Activated naive CD8-positive, alpha-beta T cell treated with anti-CD3 and anti-CD28 coated beads for 36 hours (primary cell): ENCODE data around the gene HECTD2. TPM values are rescaled to one million over a fixed set of nuclear protein-coding genes. Genes with fewer than 3 reads are reported as not detected.
"Not testable (repeated sequence)": the region's sequence is repeated elsewhere in the genome, so short reads cannot be mapped to it uniquely, and the experiment has no call there.

Experiments used
- DNase-seq: peaks from one replicate; pipeline ENCODE4 v3.0.0; 2021
- H3K27ac Mint-ChIP-seq: one replicate; pipeline ENCODE4 v1.8.0; 2022; ENCODE audit warnings: mild to moderate bottlenecking, moderate library complexity, mixed read lengths
- H3K27me3 Mint-ChIP-seq: one replicate; pipeline ENCODE4 v1.8.0; 2022; ENCODE audit warnings: mild to moderate bottlenecking, mixed read lengths
- H3K36me3 Mint-ChIP-seq: one replicate; pipeline ENCODE4 v1.8.0; 2021; ENCODE audit warnings: mild to moderate bottlenecking, mixed read lengths
- H3K4me1 Mint-ChIP-seq: one replicate; pipeline ENCODE4 v1.8.0; 2021; ENCODE audit warnings: mixed read lengths
- H3K4me3 Mint-ChIP-seq: one replicate; pipeline ENCODE4 v1.8.0; 2022; ENCODE audit warnings: mild to moderate bottlenecking, moderate library complexity, mixed read lengths
- H3K9me3 Mint-ChIP-seq: one replicate; pipeline ENCODE4 v1.8.0; 2022; ENCODE audit warnings: mixed read lengths
- total RNA-seq, 2 experiments: library from RNA; stranded (reverse); gene quantifications; one replicate each; pipeline ENCODE4 v1.2.3, GENCODE V29; 2021

The HECTD2 gene
- total RNA-seq, 2 experiments from 2014 or later: 2.6 to 2.9 TPM

DNA sequence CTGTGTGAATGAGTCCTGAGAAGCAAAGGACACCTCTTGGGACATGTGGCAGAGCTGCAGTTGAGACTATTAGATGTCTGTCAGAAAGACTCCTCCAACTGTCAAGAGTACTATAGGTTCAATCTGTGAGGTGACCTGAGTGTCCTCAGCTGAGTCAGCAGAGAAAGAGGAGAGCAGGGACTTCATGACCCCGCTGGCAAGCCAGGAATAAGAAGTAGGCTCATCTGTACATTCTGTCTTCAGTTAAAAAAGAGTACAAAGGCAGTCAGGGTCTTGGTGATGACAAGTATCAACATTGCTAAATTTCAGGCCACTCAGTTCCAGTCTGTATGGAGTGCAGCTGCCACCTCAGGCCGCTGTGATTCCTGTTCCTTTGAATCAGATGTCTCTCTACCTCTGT lies 25.1 kb downstream of the HECTD2 start:
- Mint-ChIP-seq H3K4me1 (peaks cover 2% of the 10 kb centered on the region), H3K4me3 (no peak overlapping the region), H3K27ac (no peak overlapping the region), H3K36me3 (peaks cover 13% of the 10 kb centered on the region), H3K9me3 (peaks cover 8% of the 10 kb centered on the region), H3K27me3 (no peaks in the 10 kb centered on the region)
- no peak for DNase-seq

DNA sequence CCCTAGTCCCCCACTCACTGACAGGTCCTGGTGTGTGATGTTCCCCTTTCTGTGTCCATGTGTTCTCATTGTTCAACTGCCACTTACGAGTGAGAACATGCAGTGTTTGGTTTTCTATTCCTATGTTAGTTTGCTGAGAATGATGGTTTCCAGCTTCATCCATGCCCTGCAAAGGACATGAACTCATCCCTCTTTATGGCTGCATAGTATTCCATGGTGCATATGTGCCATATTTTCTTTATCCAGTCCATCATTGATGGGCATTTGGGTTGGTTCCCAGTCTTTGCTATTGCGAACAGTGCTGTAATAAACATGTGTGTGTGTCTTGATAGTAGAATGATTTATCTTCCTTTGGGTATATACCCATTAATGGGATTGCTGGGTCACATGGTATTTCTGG lies 28.1 kb downstream of the HECTD2 start:
- H3K27ac Mint-ChIP-seq: not testable (repeated sequence)

DNA sequence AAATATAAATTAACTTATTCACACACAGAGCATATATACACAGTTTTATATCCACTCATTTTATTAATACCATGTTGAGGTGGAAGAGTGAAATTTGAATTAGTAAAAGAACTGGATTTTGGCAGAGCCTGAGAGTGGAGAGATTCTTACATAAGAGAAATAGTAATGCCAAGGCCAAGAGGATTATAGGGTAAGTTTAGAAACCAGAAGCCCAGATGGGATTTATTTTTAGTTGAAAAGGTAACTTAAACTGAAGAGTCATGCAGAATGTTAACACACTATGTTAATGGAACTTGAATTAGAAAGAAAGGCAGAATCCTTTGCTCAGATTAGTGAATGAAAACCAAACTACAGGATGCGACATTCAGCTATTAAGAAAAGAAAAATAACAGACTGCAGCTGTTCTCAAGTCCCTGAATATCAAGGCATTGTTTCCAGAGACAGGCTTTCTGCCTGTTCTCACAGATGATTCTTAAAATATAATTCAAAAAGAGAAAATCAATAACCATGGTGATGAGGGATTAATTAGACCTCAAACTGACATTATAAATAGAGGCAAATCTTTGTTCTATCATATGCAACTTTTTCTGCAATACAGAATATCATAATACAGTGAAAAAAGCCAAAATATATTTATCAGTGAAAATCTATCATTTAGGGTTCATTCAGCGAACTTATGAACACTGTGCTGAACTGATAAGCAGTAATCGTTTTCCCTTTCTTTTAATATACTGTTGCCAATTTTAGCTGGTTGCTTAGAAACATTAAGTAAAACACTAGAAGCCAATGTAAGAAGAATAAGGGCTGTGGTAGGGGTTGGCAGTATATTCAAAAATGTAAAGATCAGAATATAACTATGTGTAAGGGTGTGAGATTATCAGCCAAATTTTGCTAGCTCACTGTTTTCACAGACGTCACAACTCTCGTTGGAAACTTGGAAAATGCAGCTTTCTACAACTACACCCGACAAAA lies 34.4 kb downstream of the HECTD2 start:
- Mint-ChIP-seq H3K4me3 (no peak overlapping the region), H3K27me3 (no peaks in the 10 kb centered on the region), H3K4me1 (no peaks in the 10 kb centered on the region), H3K27ac (no peak overlapping the region), H3K9me3 (peaks cover 6% of the 10 kb centered on the region), H3K36me3 (peaks cover 5% of the 10 kb centered on the region)
- no peak for DNase-seq

More for the DNA sequence above, 28.1 kb downstream of the HECTD2 start:
- H3K4me1 Mint-ChIP-seq, H3K4me3 Mint-ChIP-seq, H3K9me3 Mint-ChIP-seq, H3K27me3 Mint-ChIP-seq, DNase-seq: not testable (repeated sequence)
- peaks cover 13% of the 10 kb centered on the region for H3K36me3 Mint-ChIP-seq

GRCh38 chr10:91452063-91452462 lies 41.9 kb downstream of the HECTD2 start:
- Mint-ChIP-seq H3K9me3 (peaks cover 36% of the 10 kb centered on the region), H3K27ac (no peak overlapping the region), H3K36me3 (peaks cover 7% of the 10 kb centered on the region), H3K4me1 (no peaks in the 10 kb centered on the region), H3K27me3 (peaks cover 3% of the 10 kb centered on the region), H3K4me3 (no peak overlapping the region)
- no peak for DNase-seq

- Mint-ChIP-seq H3K27me3 (peaks cover 3% of the 10 kb centered on the region), H3K36me3 (peaks cover 7% of the 10 kb centered on the region), H3K4me1 (no peaks in the 10 kb centered on the region), H3K4me3 (no peak overlapping the region), H3K27ac (no peak overlapping the region), H3K9me3 (peaks cover 36% of the 10 kb centered on the region)
- DNase-seq: no peak
Observed at GRCh38 chr10:91453535-91453934, 43.4 kb downstream of the HECTD2 start.

DNA sequence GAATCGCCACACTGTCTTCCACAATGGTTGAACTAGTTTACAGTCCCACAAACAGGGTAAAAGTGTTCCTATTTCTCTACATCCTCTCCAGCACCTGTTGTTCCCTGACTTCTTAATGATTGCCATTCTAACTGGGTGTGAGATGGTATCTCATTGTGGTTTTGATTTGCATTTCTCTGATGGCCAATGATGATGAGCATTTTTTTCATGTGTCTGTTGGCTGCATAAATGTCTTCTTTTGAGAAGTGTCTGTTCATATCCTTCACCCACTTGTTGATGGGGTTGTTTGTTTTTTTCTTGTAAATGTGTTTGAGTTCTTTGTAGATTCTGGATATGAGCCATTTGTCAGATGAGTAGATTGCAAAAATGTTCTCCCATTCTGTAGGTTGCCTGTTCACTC lies 45.0 kb downstream of the HECTD2 start:
- H3K4me1 Mint-ChIP-seq, H3K27me3 Mint-ChIP-seq, H3K4me3 Mint-ChIP-seq, DNase-seq, H3K27ac Mint-ChIP-seq, H3K36me3 Mint-ChIP-seq: not testable (repeated sequence)
- peaks cover 28% of the 10 kb centered on the region for H3K9me3 Mint-ChIP-seq

GRCh38 chr10:91460681-91461080 lies 50.5 kb downstream of the HECTD2 start:
- Mint-ChIP-seq H3K36me3 (peaks cover 2% of the 10 kb centered on the region), H3K4me1 (no peaks in the 10 kb centered on the region), H3K27me3 (no peaks in the 10 kb centered on the region), H3K4me3 (no peak overlapping the region), H3K9me3 (peaks cover 3% of the 10 kb centered on the region), H3K27ac (no peak overlapping the region)
- DNase-seq: no peak

GRCh38 chr10:91462423-91462822 lies 52.3 kb downstream of the HECTD2 start:
- H3K4me3 Mint-ChIP-seq: no peak overlapping the region
- no peak overlapping the region for H3K27ac Mint-ChIP-seq
- no peaks in the 10 kb centered on the region for H3K9me3 Mint-ChIP-seq
- H3K4me1 Mint-ChIP-seq: no peaks in the 10 kb centered on the region
- no peaks in the 10 kb centered on the region for H3K27me3 Mint-ChIP-seq
- peaks cover 10% of the 10 kb centered on the region for H3K36me3 Mint-ChIP-seq
- no peak for DNase-seq

DNA sequence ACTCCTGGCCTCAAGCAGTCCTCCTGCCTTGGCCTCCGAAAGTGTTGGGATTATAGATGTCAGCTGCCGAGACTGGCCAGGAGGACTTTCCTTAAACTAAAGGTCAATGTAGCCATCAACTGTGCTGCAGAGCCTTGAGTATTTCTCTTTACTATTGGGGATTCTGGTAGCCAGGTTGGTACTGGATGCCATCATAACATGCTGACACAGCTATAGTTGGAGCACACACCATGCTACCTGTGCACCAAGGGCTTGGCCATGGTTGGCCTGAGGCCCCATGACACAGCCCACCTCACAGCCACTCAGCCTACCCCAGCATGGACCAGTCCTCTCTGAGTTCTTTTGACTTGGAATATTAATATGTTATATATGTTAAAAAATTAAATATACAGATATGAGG lies 54.4 kb downstream of the HECTD2 start:
- H3K4me1 Mint-ChIP-seq: no peaks in the 10 kb centered on the region
- peaks cover 3% of the 10 kb centered on the region for H3K27me3 Mint-ChIP-seq
- H3K36me3 Mint-ChIP-seq: peaks cover 10% of the 10 kb centered on the region
- no peak overlapping the region for H3K27ac Mint-ChIP-seq
- H3K4me3 Mint-ChIP-seq: no peak overlapping the region
- peaks cover 5% of the 10 kb centered on the region for H3K9me3 Mint-ChIP-seq
- no peak for DNase-seq

DNA sequence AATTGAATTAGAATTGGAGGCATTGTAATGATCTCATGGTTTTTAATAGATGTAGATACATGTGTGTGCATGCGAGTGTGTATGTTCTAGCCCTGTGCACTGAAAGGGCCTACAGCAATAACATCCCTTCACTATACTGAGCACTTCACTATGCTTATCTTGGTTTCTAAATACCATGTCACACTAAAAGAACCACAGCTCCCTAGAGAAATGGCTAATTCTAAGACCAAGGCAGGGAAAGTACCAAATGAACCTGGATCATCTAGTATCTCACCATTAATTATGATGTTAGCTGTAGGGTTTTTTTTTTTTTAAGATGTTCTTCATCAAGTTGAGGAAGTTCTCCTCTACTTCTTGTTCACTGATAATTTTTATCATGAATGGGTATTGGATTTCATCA lies 55.1 kb downstream of the HECTD2 start:
- H3K4me3 Mint-ChIP-seq: no peak overlapping the region
- DNase-seq: no peak
- no peaks in the 10 kb centered on the region for H3K4me1 Mint-ChIP-seq
- H3K36me3 Mint-ChIP-seq: peaks cover 10% of the 10 kb centered on the region
- peaks cover 9% of the 10 kb centered on the region for H3K9me3 Mint-ChIP-seq
- no peak overlapping the region for H3K27ac Mint-ChIP-seq
- peaks cover 3% of the 10 kb centered on the region for H3K27me3 Mint-ChIP-seq

DNA sequence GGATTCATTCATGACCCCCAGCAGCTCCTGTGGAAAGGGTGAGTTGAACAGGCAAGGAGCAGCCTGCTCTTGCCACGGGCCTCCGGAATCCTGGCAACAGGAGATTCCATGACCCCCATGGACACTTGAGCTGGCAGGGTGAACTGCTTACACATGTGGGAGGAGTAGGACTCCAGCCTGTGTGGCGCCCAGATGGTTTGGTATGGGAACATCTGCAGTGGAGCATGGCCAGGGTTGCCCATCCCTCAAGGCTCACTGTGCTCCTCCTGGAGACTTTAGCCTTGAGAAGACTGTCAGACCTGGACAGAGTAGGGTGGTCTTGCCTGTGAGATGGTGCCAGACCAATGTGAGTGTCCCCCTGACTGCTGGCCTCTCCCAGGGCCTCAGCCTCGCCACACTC lies 57.0 kb downstream of the HECTD2 start:
- Mint-ChIP-seq H3K9me3 (peaks cover 15% of the 10 kb centered on the region), H3K27me3 (peaks cover 3% of the 10 kb centered on the region), H3K4me1 (no peaks in the 10 kb centered on the region), H3K36me3 (peaks cover 7% of the 10 kb centered on the region), H3K27ac (no peak overlapping the region), H3K4me3 (no peak overlapping the region)
- DNase-seq: no peak

GRCh38 chr10:91471602-91472001 lies 61.5 kb downstream of the HECTD2 start:
- no peaks in the 10 kb centered on the region for H3K4me1 Mint-ChIP-seq
- no peak for DNase-seq
- peaks cover 3% of the 10 kb centered on the region for H3K27me3 Mint-ChIP-seq
- peaks cover 15% of the 10 kb centered on the region for H3K9me3 Mint-ChIP-seq
- no peak overlapping the region for H3K27ac Mint-ChIP-seq
- H3K36me3 Mint-ChIP-seq: peaks cover 3% of the 10 kb centered on the region
- H3K4me3 Mint-ChIP-seq: no peak overlapping the region

GRCh38 chr10:91472911-91473310 lies 62.8 kb downstream of the HECTD2 start:
- H3K4me1 Mint-ChIP-seq: no peaks in the 10 kb centered on the region
- peaks cover 15% of the 10 kb centered on the region for H3K9me3 Mint-ChIP-seq
- no peak overlapping the region for H3K4me3 Mint-ChIP-seq
- H3K27ac Mint-ChIP-seq: no peak overlapping the region
- DNase-seq: no peak
- peaks cover 3% of the 10 kb centered on the region for H3K27me3 Mint-ChIP-seq
- H3K36me3 Mint-ChIP-seq: no peaks in the 10 kb centered on the region

GRCh38 chr10:91474009-91474408 lies 63.9 kb downstream of the HECTD2 start:
- Mint-ChIP-seq H3K27me3 (no peaks in the 10 kb centered on the region), H3K4me1 (no peaks in the 10 kb centered on the region), H3K36me3 (no peaks in the 10 kb centered on the region), H3K4me3 (no peak overlapping the region), H3K27ac (no peak overlapping the region), H3K9me3 (peaks cover 12% of the 10 kb centered on the region)
- DNase-seq: no peak

GRCh38 chr10:91477236-91477635 lies 67.1 kb downstream of the HECTD2 start:
- DNase-seq: no peak
- no peaks in the 10 kb centered on the region for H3K36me3 Mint-ChIP-seq
- no peaks in the 10 kb centered on the region for H3K9me3 Mint-ChIP-seq
- H3K4me1 Mint-ChIP-seq: peaks cover 3% of the 10 kb centered on the region
- H3K4me3 Mint-ChIP-seq: no peak overlapping the region
- no peak overlapping the region for H3K27ac Mint-ChIP-seq
- no peaks in the 10 kb centered on the region for H3K27me3 Mint-ChIP-seq

DNA sequence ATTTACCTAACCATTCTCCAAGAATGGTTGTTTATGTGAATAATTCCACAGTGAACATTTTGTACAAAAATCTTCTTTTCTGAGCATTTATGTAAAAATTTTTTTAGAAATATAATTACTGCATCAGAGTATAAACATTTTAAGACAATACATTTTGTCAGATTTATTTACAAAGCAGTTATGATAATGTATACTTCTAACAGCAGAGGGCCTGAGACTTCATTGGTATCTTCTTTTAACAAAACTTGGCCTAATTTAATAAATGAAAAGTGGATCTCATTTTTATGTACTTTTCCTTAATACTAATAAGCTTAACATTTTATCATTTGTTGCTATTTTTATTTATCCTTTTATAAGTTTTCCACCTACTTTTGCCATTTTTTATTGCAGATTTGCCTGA lies 69.4 kb downstream of the HECTD2 start:
- Mint-ChIP-seq H3K9me3 (no peaks in the 10 kb centered on the region), H3K27me3 (no peaks in the 10 kb centered on the region), H3K4me3 (no peak overlapping the region), H3K27ac (no peak overlapping the region), H3K4me1 (peaks cover 3% of the 10 kb centered on the region), H3K36me3 (no peaks in the 10 kb centered on the region)
- DNase-seq: no peak
